Fibroblast of skin of right biceps (primary cell): ENCODE data around the gene CELF2.

ENCODE experiments used
- DNase-seq: peaks from one replicate; pipeline ENCODE4 v3.0.0-alpha.2; 2013

CELF2 gene

GRCh38 chr10:11208243-11208642 lies 190.6 kb downstream of the CELF2 start:
- DNase-seq = no peak

GRCh38 chr10:11208908-11209829 lies 191.5 kb downstream of the CELF2 start:
- no peak for DNase-seq

- no peak for DNase-seq
These were observed 192.1 kb downstream of the CELF2 start for GRCh38 chr10:11209830-11210181.

GRCh38 chr10:11210211-11210922 lies 192.7 kb downstream of the CELF2 start:
- DNase-seq = peak; percentile 11

GRCh38 chr10:11212288-11213085 lies 194.8 kb downstream of the CELF2 start:
- DNase-seq = no peak

GRCh38 chr10:11213137-11213536 lies 195.5 kb downstream of the CELF2 start:
- DNase-seq = no peak

- DNase-seq = no peak
These were observed 196.7 kb downstream of the CELF2 start for GRCh38 chr10:11214407-11214806.

GRCh38 chr10:11215471-11215870 lies 197.8 kb downstream of the CELF2 start:
- DNase-seq = no peak

- no peak for DNase-seq
These were observed 199.8 kb downstream of the CELF2 start for GRCh38 chr10:11217521-11217920.

GRCh38 chr10:11218395-11218794 lies 200.7 kb downstream of the CELF2 start:
- DNase-seq = no peak

GRCh38 chr10:11219431-11219830 lies 201.8 kb downstream of the CELF2 start:
- no peak for DNase-seq

GRCh38 chr10:11223081-11223480 lies 205.4 kb downstream of the CELF2 start:
- DNase-seq = no peak

GRCh38 chr10:11223507-11224140 lies 206.0 kb downstream of the CELF2 start:
- no peak for DNase-seq

- no peak for DNase-seq
These were observed 206.6 kb downstream of the CELF2 start for GRCh38 chr10:11224321-11224720.

GRCh38 chr10:11224792-11225416 lies 207.2 kb downstream of the CELF2 start:
- DNase-seq = no peak

GRCh38 chr10:11225935-11226334 lies 208.3 kb downstream of the CELF2 start:
- no peak for DNase-seq

- DNase-seq = no peak
These were observed 209.4 kb downstream of the CELF2 start for GRCh38 chr10:11227103-11227502.

- DNase-seq = no peak
These were observed 212.2 kb downstream of the CELF2 start for GRCh38 chr10:11229893-11230292.

GRCh38 chr10:11230498-11231167 lies 213.0 kb downstream of the CELF2 start:
- DNase-seq = no peak

- DNase-seq = no peak
These were observed 213.6 kb downstream of the CELF2 start for GRCh38 chr10:11231285-11231684.

GRCh38 chr10:11232222-11232961 lies 214.7 kb downstream of the CELF2 start:
- no peak for DNase-seq
